Activated T-cell treated with anti-CD3 and anti-CD28 coated beads, Interleukin-2, amount 50 U/mL, for 4 hours (primary cell): ENCODE data around the gene FBXO42. TPM values are rescaled to one million over a fixed set of nuclear protein-coding genes. Genes with fewer than 3 reads are reported as not detected.

Source experiments
- ATAC-seq, 2 donors: fragments of 200-7000 bp; cut with Tn5 transposase; one replicate each; pipeline ENCODE4 v1.10.0; 2021
- DNase-seq: peaks from one replicate; pipeline ENCODE4 v3.0.0-alpha.2; 2020
- H3K27me3 Mint-ChIP-seq: one replicate; pipeline ENCODE4 v1.8.0; 2021; ENCODE audit warnings: low read depth, mixed read lengths
- H3K36me3 Mint-ChIP-seq: one replicate; pipeline ENCODE4 v1.8.0; 2022; ENCODE audit warnings: mixed read lengths; ENCODE audit not compliant: insufficient read depth
- H3K4me1 Mint-ChIP-seq: one replicate; pipeline ENCODE4 v1.8.0; 2021; ENCODE audit warnings: low read depth, mixed read lengths
- H3K4me3 Mint-ChIP-seq: one replicate; pipeline ENCODE4 v1.8.0; 2021; ENCODE audit warnings: mild to moderate bottlenecking, moderate library complexity, mixed read lengths
- H3K9me3 Mint-ChIP-seq: one replicate; pipeline ENCODE4 v1.8.0; 2021; ENCODE audit warnings: mixed read lengths
- total RNA-seq, 3 donors: library from RNA; stranded (reverse); gene quantifications; one replicate each; pipeline ENCODE4 v1.2.1, GENCODE V29; 2021

Gene FBXO42
- total RNA-seq, 3 donors from 2014 or later, result 12.4 to 14.3 (median 13.4) TPM

- H3K27me3 Mint-ChIP-seq, result no peaks in the 10 kb centered on the region
- H3K4me3 Mint-ChIP-seq, result no peak overlapping the region
- ATAC-seq (no peak), DNase-seq (no peak)
- peaks cover 7% of the 10 kb centered on the region for H3K4me1 Mint-ChIP-seq
- H3K9me3 Mint-ChIP-seq, result no peaks in the 10 kb centered on the region
- no peaks in the 10 kb centered on the region for H3K36me3 Mint-ChIP-seq
Measured at GRCh38 chr1:16209847-16210407, 142.4 kb downstream of the FBXO42 start.

GRCh38 chr1:16209132-16209846 is 143.0 kb downstream of the FBXO42 start:
- DNase-seq (no peak), ATAC-seq (no peak)
- no peaks in the 10 kb centered on the region for H3K27me3 Mint-ChIP-seq
- no peaks in the 10 kb centered on the region for H3K36me3 Mint-ChIP-seq
- peaks cover 11% of the 10 kb centered on the region for H3K4me1 Mint-ChIP-seq
- H3K4me3 Mint-ChIP-seq, result no peak overlapping the region
- H3K9me3 Mint-ChIP-seq, result no peaks in the 10 kb centered on the region

- H3K27me3 Mint-ChIP-seq, result no peaks in the 10 kb centered on the region
- ATAC-seq (no peak), DNase-seq (no peak)
- peak overlapping the region; percentile 4 for H3K4me3 Mint-ChIP-seq
- H3K4me1 Mint-ChIP-seq, result peaks cover 11% of the 10 kb centered on the region
- no peaks in the 10 kb centered on the region for H3K9me3 Mint-ChIP-seq
- peaks cover 4% of the 10 kb centered on the region for H3K36me3 Mint-ChIP-seq
Measured at GRCh38 chr1:16208270-16208987, 143.9 kb downstream of the FBXO42 start.

GRCh38 chr1:16207318-16208269 is 144.7 kb downstream of the FBXO42 start:
- DNase-seq, result no peak
- H3K9me3 Mint-ChIP-seq, result no peaks in the 10 kb centered on the region
- H3K36me3 Mint-ChIP-seq, result peaks cover 9% of the 10 kb centered on the region
- peaks cover 11% of the 10 kb centered on the region for H3K4me1 Mint-ChIP-seq
- no peaks in the 10 kb centered on the region for H3K27me3 Mint-ChIP-seq
- peak overlapping the region; percentile 84 for H3K4me3 Mint-ChIP-seq
- ATAC-seq, result no peak

- Mint-ChIP-seq H3K36me3 (peaks cover 9% of the 10 kb centered on the region), H3K9me3 (no peaks in the 10 kb centered on the region)
Measured at GRCh38 chr1:16206547-16207317, 145.5 kb downstream of the FBXO42 start.

GRCh38 chr1:16205891-16206546 is 146.3 kb downstream of the FBXO42 start:
- DNase-seq, result no peak
- peak overlapping the region; percentile 84 for H3K4me3 Mint-ChIP-seq
- no peaks in the 10 kb centered on the region for H3K27me3 Mint-ChIP-seq
- ATAC-seq, result peak in 1 of 2 donors; percentile 3
- peaks cover 11% of the 10 kb centered on the region for H3K4me1 Mint-ChIP-seq
- no peaks in the 10 kb centered on the region for H3K9me3 Mint-ChIP-seq
- H3K36me3 Mint-ChIP-seq, result peaks cover 9% of the 10 kb centered on the region

More at GRCh38 chr1:16206547-16207317, 145.5 kb downstream of the FBXO42 start:
- peak; percentile 91 for DNase-seq
- H3K4me1 Mint-ChIP-seq, result peaks cover 11% of the 10 kb centered on the region
- H3K27me3 Mint-ChIP-seq, result no peaks in the 10 kb centered on the region
- peak; percentile 94 to 95 for ATAC-seq
- peak overlapping the region; percentile 84 for H3K4me3 Mint-ChIP-seq

- peak overlapping the region; percentile 45 for H3K4me3 Mint-ChIP-seq
- H3K9me3 Mint-ChIP-seq, result no peaks in the 10 kb centered on the region
- ATAC-seq, result no peak
- DNase-seq, result no peak
- H3K4me1 Mint-ChIP-seq, result peaks cover 11% of the 10 kb centered on the region
- no peaks in the 10 kb centered on the region for H3K27me3 Mint-ChIP-seq
- peaks cover 9% of the 10 kb centered on the region for H3K36me3 Mint-ChIP-seq
Measured at GRCh38 chr1:16205334-16205671, 147.0 kb downstream of the FBXO42 start.

GRCh38 chr1:16204634-16205333 is 147.5 kb downstream of the FBXO42 start:
- no peak overlapping the region for H3K4me3 Mint-ChIP-seq

GRCh38 chr1:16204216-16204615 is 148.1 kb downstream of the FBXO42 start:
- H3K4me3 Mint-ChIP-seq, result no peak overlapping the region

More at GRCh38 chr1:16204634-16205333, 147.5 kb downstream of the FBXO42 start:
- DNase-seq (peak; percentile 24), ATAC-seq (no peak)
- Mint-ChIP-seq H3K36me3 (peaks cover 9% of the 10 kb centered on the region), H3K27me3 (no peaks in the 10 kb centered on the region), H3K9me3 (no peaks in the 10 kb centered on the region), H3K4me1 (peaks cover 11% of the 10 kb centered on the region)

GRCh38 chr1:16203550-16203949 is 148.7 kb downstream of the FBXO42 start:
- no peak overlapping the region for H3K4me3 Mint-ChIP-seq
- H3K27me3 Mint-ChIP-seq, result no peaks in the 10 kb centered on the region
- H3K4me1 Mint-ChIP-seq, result peaks cover 11% of the 10 kb centered on the region
- ATAC-seq, result no peak
- no peaks in the 10 kb centered on the region for H3K9me3 Mint-ChIP-seq
- H3K36me3 Mint-ChIP-seq, result peaks cover 10% of the 10 kb centered on the region
- no peak for DNase-seq

More at GRCh38 chr1:16204216-16204615, 148.1 kb downstream of the FBXO42 start:
- H3K36me3 Mint-ChIP-seq, result peaks cover 9% of the 10 kb centered on the region
- H3K4me1 Mint-ChIP-seq, result peaks cover 11% of the 10 kb centered on the region
- H3K9me3 Mint-ChIP-seq, result no peaks in the 10 kb centered on the region
- ATAC-seq, result no peak
- no peak for DNase-seq
- no peaks in the 10 kb centered on the region for H3K27me3 Mint-ChIP-seq

GRCh38 chr1:16202281-16203210 is 149.7 kb downstream of the FBXO42 start:
- H3K4me1 Mint-ChIP-seq, result peaks cover 11% of the 10 kb centered on the region
- peaks cover 11% of the 10 kb centered on the region for H3K36me3 Mint-ChIP-seq
- DNase-seq (no peak), ATAC-seq (no peak)
- H3K4me3 Mint-ChIP-seq, result no peak overlapping the region
- H3K27me3 Mint-ChIP-seq, result no peaks in the 10 kb centered on the region
- H3K9me3 Mint-ChIP-seq, result no peaks in the 10 kb centered on the region

GRCh38 chr1:16199700-16200099 is 152.6 kb downstream of the FBXO42 start:
- DNase-seq, result no peak
- H3K4me3 Mint-ChIP-seq, result no peak overlapping the region
- ATAC-seq, result no peak
- H3K4me1 Mint-ChIP-seq, result peaks cover 1% of the 10 kb centered on the region
- H3K9me3 Mint-ChIP-seq, result no peaks in the 10 kb centered on the region
- H3K27me3 Mint-ChIP-seq, result no peaks in the 10 kb centered on the region
- peaks cover 12% of the 10 kb centered on the region for H3K36me3 Mint-ChIP-seq
